HG03442 (cell line): ENCODE results near the gene PRAC1.

Source experiments
- ATAC-seq: cut with Tn5 transposase; IDR thresholded peaks from one replicate; pipeline ENCODE4 v1.9.1; 2021; ENCODE audit warnings: mild to moderate bottlenecking, moderate library complexity; ENCODE audit not compliant: unreplicated experiment

The PRAC1 gene

DNA sequence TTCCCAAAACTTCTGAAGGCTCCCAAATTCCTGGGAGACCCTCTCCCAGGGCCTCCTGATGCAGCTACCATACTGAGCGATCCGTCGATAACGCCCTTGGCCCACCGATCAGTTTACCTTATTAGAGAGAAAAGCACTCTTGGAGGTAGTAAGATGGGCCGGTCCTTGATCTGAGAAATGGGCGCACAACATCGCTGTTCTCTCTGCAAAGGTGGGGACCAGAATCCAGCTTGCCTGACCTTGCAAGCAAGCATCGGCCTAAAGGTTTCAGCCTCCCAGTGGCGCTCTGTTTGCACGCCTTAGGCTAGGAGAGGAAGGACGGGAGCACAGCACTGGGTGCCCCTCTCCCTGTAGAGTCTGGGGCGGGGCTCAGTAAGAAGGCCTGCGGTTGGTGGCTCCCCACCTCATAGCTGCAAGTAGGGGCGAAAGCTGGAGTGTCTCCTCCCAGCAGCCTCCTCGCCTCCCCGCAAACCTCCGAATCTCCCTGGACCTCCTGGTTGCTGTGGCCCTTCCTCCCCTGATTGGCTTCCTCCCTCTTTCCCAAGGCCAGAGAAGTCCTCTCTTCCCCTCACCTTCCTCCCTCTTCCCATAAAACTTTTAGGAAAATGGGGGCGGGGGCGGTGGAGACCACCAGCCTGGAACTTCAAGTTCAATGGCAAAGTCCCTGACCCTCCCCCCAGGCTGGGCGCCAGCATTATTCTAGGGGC is at the start of gene PRAC1:
Gene PRAC1, minus strand, starts transcription at position 318 of the 707 bp plus-strand sequence. Its CDS starts 126 bp downstream, at position 192.
- no peak for ATAC-seq

DNA sequence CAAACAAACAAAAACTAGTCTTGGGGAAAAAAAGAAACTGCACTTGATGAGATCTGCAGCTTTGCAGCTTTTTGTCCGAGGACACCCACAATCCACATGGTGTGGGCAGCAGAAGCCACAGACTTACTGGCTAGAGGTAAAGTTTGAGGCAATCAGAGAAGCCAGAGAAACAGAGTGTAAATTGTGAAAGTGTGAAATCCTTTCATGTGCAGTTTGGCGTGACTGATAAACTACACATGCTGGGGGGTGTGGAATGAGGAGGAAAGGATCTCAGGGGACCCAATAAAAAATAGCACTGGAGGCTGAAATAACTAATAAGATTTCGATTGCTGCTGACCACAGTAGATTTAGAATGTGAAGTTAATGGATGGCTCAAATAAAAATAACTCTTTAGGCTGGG is 48.6 kb upstream of the PRAC1 start:
- ATAC-seq: no peak

DNA sequence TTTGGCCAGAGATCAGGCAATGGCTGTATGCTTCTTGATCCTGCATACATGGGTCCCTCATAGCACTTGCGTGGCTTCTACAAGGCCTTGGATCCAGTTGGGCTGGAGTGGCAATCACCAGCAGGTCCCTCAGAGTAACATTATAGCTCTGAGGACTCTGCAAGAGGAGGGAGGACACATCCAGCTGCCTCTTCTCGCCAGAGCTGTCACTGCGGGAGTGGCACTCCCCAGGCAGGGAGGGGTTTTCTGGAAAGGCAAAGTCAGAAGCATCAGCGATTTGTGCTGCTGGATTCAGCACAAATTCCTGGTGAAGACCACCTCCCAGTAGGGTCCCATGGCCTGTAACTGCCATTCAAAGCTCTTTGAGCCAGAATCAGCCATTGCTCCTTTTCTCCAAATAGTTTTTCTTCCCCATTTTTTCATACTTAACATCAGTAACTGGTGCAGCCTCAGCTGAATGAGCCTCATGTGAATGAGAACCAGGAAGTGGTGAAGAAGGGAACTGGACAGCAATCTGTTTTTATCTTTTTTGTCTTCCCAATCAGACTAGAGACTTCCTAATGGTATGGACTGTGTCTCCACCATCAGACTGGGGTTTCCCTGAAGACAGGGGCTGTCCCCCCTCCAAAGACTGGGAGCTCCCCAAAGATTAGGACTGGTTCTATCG is 46.8 kb upstream of the PRAC1 start:
- no peak for ATAC-seq

DNA sequence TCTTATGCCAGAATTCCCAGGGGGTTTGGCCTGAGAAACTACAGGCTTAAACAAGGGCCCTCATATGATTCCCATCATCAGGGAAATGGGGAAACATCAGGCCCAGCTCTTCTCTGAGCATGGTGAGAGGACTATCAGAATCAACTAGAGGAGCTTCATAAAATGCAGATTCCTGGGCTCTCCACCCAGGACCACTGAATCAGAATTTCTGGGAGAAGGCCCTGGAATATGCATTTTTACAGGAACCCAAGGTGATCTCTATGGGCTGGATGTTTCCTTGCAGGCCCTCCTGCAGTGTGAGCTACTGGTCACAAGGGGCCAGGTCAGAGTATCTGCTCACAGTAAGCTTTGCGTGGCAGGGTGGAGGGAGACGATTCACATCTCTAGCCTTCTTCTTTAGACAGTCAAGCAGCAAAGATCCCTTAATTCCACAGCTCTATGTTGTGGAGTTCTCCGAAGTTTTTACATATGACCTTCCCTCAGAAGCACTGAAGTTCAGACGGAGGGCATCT is 45.0 kb upstream of the PRAC1 start:
- no peak for ATAC-seq

DNA sequence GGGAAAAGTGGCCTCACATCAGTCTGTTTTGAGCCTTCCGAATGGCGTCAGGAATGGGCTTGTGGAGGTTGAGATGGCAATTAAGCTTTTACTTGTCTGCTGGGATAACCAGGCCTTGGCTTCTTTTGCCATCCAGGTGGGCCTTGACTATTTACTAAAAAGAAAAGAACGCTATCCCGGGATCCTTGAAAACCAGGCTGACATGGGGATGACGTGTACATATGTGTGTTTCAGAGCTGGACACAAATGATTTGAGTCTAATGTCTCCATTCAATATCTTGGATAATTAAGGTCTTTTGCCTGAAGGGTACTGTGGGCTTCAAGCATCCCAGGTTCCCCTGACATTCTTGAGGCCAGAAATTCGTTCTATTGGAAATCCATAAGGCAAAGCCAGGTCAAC is 38.8 kb upstream of the PRAC1 start:
- ATAC-seq: no peak

DNA sequence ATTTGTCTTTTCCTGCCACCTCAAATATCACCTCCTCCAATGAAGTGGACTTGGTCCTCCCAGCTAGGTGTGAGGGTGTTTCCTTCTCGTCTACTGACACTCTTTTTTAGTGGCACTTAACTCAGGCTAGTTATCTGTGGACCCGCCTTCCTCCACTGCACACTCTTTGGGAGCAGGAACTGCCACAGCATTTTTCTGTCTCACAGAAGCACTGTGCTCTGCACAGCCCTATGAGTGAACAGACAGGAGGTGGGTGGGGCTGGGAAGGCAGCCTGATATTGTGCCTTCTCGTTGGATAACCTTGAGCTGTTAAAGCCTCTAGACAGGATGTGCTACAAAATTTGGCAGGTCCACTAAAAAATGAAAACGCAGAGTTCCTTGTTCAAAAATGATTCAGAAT is 38.1 kb upstream of the PRAC1 start:
- ATAC-seq: no peak

DNA sequence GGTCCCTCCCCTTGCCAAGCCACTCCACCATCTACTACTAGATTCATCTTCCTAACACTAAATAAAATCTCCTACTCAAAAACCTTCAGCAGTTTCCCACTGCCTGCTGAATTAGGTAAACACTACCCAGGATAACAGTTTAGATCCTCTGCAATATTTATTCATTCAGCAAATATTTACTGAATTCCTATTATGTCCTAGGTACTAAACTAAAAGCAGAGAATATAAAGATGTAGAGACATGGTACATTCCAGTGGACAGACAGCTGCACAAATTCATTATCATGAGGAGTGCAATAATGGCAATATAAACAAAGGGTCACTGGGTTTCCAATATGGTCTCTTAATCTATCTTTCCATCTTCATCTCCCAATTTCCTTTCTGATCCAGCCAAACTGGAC is 37.0 kb upstream of the PRAC1 start:
- no peak for ATAC-seq

DNA sequence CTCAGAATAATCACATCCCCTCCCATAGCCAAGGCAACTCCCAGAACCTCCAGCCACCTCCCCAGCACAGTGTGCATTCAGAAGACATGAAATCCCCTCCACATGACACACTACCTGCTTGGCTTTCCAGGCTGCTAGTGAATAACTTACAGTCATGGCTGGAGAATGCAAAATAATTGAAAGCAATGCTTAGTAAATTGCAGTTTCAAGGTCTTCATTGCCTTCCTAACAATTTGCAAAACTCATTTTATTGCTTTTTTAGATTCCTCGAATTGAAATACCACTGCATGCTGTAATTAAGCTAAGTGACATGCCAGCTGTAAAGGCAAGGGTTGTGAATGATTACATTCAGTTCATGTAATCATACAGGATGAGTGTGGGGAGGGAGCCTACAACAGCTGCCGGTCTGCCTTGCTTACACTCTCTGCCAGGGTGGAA is 35.2 kb upstream of the PRAC1 start:
- ATAC-seq: no peak

DNA sequence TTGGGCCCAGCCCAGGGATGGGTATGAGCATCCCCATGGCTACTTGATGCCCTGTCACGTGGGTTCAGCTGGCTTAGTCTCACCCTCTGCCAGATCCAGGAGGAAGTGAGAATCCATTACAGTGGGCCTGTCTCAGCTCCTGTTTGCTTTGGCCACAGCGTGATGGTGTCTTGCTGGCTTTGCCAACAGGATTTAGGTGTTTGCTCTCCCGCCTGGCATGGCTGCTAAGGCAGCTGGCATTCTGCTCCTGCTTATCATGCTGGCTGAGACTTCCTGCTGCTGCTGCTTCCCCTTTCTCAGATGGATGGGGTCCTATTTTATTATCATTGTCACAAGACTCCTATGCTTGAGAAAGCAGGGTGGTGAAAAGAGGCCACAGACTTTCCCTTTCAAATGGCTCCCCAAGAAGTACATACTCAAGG is 34.5 kb upstream of the PRAC1 start:
- no peak for ATAC-seq

DNA sequence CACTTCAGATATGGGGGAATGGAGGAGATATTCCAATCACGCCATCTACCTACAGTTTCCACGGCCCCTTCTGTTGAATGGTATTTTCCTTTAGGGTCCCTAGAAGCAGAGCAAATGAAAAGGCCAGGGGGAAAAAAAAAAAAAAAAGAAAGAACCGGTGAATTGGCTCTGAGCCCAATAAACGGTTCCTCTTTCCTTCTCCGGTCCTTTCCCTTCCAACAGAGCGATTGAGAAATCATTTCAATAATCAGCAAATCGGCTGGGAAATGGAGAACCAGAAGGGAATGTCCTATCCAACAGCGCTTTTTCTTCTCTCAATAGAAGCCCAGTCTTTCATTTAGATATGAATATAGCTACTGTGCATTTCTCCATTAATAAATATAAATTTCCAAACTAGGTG is 33.0 kb upstream of the PRAC1 start:
- ATAC-seq: no peak

DNA sequence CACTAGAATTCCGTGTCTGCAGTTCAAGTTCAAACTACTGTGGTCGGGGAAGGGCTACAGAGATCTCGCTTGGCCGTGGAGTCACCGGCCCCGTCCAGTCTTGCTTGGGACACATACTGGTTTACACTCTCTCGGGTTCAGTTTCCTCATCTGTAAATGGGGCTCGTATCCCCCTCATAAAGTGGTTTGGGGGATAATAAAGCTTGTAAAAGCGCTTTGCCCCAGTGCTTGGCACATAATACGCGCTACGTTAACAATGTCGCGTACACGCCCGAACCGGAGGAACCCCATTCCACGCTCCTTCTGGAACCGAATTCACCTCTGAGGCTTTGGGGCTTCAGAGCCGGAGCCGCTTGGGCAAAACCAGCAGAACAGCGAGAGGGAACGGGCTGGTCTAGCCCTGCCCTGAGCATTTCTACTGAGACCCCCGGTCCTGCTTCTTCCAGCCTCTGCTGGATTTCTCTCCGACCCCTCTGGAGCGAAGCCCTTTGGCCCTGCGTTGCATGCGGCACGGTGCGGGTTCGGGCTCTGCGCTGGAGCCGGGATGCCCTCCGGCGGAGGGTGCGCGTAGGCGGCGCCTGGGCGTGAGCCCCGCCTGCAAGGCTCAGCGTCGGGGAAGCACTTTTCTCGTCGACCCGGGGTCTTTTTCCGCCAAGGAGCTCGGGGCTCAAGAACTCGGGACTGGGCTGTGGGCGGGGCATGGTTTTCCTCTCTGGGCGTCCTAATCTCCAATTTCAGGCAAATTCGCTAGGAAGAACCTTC is 32.4 kb upstream of the PRAC1 start:
- no peak for ATAC-seq

DNA sequence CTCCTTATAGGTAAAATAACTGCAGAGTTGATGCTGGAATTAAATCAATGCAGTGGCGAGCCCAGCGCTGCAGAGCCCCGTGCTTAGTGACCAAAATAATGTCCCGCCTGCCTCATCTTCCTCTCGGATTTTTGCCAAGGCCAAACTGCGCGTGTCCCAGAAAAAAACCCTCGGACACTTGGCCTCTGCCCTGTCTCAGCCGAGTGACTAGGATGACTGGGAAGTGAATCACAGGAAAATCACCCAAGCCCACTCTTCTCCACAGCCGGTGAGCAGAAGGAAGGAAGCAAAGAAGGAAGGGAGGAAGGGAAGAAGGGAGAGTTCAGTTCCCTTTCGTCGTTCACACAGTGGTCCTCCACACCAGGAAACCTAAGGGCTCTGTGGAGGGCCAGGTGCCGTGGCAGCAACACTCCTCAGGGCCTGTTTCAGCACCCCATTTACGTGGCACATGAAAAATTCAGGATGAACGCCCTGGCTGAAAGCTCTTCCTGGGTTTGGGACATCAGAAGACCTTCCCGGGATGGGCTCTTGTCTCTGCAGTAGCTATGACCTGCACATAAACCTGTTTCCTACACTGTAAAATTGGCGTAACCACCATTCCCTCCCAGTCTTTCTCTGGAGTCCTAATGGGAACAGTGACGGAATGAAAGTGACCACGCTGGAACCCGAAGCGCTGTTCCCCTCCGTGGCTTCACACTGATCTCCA is 31.6 kb upstream of the PRAC1 start:
- no peak for ATAC-seq

DNA sequence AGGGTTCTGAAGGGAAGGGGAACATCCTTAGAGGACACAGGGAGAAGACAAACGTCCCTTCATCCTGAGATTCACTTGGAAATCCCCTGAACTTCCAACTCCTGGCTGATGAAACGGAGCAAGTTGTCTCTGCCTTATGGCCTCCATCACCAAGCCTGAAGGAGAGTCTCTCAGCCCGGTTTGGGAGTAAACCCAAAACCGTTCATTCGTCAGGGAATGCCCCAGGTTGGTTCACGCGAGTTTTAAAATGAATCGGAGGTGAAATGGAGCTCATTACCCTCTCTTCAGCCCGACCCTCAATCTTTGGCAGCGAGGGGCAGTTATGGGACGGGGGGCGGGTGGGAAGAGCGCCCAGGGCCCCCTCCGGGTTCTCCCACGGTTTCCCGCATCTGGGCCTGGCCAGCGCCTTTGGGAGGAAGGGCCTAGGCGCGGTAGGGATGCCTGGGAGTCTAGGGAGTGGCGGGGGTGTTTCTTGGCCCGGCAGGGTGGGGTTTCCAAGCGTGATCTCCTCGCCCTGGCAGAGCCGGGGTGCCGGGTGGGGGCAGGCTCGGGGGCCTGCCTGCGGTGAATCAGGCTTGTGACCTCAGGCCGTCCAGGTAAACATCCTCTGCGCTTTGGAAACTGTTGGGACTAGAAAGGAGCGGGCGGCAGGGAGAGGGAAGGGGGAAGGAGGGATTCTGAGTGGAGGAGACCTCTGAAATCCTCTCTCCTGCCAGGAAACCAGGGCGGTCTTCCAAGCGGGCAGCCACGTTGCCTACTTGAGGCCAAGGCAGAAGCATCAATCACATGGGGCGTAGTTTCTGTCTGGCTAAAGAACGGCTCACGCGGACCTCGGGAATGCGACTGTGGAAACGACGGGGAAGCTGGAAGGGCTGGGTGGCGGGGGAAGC is 30.3 kb upstream of the PRAC1 start:
- ATAC-seq: no peak

DNA sequence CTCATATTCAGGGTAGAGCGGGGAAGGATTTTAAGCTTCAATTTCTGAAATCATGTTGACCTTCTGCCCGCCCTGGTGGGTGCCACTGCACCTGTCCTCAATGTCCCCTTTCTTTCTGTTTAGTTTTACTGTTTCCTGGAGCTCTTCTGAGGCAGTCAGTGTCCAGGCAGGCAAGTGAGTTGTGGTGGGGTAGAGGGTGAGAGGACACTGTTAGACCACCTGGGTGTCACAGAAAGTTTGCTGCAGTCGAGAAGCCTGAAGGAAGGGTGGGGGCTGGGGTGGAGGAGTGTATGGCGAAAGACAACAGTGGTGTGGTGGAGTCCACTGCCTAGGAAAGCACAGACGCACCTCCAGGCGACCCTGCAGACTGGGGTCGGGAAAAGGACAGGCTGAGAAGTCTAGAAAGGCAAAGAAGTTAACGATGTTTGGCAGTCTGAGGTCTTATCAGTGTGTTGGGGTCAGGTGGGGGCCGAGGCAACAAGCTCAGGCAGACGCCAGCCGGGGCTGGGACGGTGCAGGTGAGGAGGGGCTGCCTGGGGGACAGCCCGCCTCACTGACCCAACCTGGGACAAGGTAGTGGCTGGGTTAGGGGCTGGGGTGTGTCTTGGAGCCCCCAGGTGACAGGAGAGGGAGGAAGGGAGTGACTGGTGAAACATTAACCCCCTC is 29.5 kb upstream of the PRAC1 start:
- ATAC-seq: no peak

DNA sequence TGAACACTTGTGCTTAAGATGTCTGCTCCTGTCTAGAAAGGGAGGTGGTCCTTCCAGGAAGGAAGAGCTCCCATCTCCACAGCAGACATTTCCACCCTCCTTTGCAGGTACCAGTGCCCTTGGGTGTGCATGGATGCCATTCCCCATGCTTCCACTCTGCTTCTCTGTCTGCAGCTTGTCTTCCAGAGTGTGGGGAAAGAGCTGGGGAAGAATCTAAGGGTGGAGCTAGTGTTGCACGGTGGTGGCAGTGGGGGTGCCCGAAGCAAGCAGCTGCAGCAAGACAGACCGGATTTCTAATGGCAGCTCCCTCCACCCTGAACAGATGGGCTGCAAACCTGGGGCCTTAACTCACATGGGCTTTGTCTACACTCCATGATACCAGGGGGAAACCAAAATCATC is 28.9 kb upstream of the PRAC1 start:
- no peak for ATAC-seq

DNA sequence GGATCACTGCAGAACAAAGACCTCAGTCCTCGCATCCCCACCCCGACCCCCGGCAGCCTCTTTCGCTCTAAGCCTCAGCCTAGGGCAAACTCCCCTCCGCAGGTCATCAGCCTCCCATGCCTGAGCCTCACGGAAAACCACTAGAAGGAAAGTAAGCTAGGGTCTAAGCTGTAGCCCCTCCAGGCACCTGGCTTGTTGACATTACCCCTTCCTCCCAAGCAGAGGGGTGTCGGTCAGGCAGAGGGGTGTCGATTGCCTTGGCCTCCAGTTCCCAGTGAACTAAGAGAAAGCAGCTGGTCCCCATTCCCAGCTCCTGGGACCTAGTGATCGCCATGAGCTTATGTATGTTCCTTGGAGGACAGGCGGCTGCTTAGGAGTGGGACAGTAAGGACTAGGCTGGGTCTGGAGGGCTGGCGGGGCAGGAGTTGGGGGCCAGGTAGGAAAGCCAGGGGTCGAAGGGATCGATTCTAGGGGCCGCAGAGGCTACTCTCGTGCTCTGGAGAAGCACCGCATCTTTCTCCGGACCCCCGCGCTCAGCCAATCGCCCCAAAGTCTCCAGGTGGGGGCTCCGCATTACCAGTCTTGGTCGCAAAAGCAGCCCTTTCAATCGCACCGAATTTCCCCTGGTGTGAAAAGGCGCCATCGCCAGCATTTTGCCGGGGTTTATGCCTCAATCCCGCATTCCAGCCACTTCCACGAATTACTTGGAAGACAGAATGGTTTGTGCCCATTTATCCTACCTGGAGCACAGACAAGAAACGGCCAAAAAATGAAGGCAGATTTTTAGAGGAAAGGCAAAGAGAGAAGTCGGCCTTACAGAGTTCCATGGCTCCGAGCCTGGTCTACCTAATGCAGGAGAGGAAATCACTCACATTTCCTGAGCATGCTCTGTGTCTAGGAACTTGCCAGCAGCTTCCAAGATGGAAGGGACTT is 27.6 kb upstream of the PRAC1 start:
- ATAC-seq: no peak

DNA sequence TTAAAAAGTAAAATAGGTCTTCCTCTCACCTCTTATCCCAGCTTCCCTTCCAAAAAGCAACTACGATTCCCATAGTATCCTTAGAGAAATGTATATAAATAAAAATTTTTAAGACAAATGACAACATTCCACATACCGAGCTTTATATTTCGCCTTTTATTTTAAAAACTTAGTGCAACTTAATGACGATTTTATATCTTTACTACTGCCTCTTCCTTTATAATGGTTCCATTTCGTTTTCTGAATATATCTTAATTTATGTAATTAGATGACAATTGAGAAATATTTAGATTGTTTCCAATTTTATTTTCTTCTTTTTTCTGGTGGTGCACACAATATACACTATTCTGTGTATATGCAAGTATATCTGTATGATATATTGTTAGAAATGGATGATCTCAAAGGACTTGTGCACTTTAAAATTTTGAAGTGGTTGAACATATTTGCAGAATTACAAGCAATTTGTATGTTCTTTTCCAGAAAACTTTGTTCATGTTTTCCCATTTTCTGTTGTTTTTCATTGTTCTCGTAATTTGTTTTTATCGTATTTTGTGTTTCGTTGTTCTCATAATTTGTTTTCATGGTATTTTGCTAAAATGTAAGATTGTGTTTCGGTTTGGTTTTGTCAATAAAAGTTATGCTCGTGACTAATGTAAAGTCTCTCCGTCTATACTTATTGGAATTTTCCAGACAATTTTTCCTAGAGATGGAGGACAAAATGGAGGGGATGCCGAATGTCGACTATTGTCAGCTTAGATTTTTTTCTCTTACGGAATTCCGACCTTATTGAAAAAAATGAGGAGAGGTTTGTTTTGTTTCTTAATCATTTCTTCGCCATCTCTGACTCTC is 26.6 kb upstream of the PRAC1 start:
- no peak for ATAC-seq
